ENCODE measurements around the gene BBOF1. TPM values are rescaled to one million over a fixed set of nuclear protein-coding genes. Genes with fewer than 3 reads are reported as not detected.

Gene BBOF1
- total RNA-seq, 2 experiments from 2014 or later, result 0.50 to 1.3 TPM

- POLR2A ChIA-PET, result no interaction called here
- Mint-ChIP-seq H3K36me3 (ENCODE audit: low read depth) (no peaks in the 10 kb centered on the region), H3K4me1 (no peaks in the 10 kb centered on the region), H3K27ac (no peak overlapping the region), H3K4me3 (no peak overlapping the region), H3K9me3 (no peaks in the 10 kb centered on the region), H3K27me3 (no peaks in the 10 kb centered on the region)
- DNase-seq, result no peak
- CTCF ChIA-PET, result interaction anchor here (0.9 kb wide), 1 partner anchor 107 kb away, joined by 3 read pairs; no protein-coding TSS in a partner anchor
Observed at GRCh38 chr14:74042296-74042695, 23.1 kb downstream of the BBOF1 start.

- Mint-ChIP-seq H3K27ac (no peak overlapping the region), H3K27me3 (no peaks in the 10 kb centered on the region), H3K9me3 (no peaks in the 10 kb centered on the region), H3K36me3 (ENCODE audit: low read depth) (no peaks in the 10 kb centered on the region), H3K4me3 (no peak overlapping the region), H3K4me1 (no peaks in the 10 kb centered on the region)
- ChIA-PET CTCF (no interaction called here), POLR2A (no interaction called here)
- DNase-seq, result no peak
Observed at GRCh38 chr14:74045522-74045921, 26.4 kb downstream of the BBOF1 start.

GRCh38 chr14:74048281-74048680 is 29.1 kb downstream of the BBOF1 start:
- Mint-ChIP-seq H3K9me3 (no peaks in the 10 kb centered on the region), H3K27ac (no peak overlapping the region), H3K36me3 (ENCODE audit: low read depth) (no peaks in the 10 kb centered on the region), H3K4me1 (no peaks in the 10 kb centered on the region), H3K27me3 (no peaks in the 10 kb centered on the region), H3K4me3 (no peak overlapping the region)
- ChIA-PET CTCF (no interaction called here), POLR2A (interaction anchor here (2.0 kb wide), 1 partner anchor 29 kb away, joined by 6 read pairs; the partner anchor contains the start of genes BBOF1 and ENTPD5)
- no peak for DNase-seq

- DNase-seq, result no peak
- H3K4me3 Mint-ChIP-seq, result no peak overlapping the region
- ChIA-PET CTCF (no interaction called here), POLR2A (no interaction called here)
- no peaks in the 10 kb centered on the region for H3K4me1 Mint-ChIP-seq
- no peaks in the 10 kb centered on the region for H3K9me3 Mint-ChIP-seq
- H3K36me3 Mint-ChIP-seq (ENCODE audit: low read depth), result no peaks in the 10 kb centered on the region
- no peak overlapping the region for H3K27ac Mint-ChIP-seq
- no peaks in the 10 kb centered on the region for H3K27me3 Mint-ChIP-seq
Observed at GRCh38 chr14:74049876-74050495, 30.8 kb downstream of the BBOF1 start.

GRCh38 chr14:74062809-74063150 is 43.6 kb downstream of the BBOF1 start:
- Mint-ChIP-seq H3K36me3 (ENCODE audit: low read depth) (peaks cover 15% of the 10 kb centered on the region), H3K9me3 (no peaks in the 10 kb centered on the region), H3K4me3 (no peak overlapping the region), H3K4me1 (no peaks in the 10 kb centered on the region), H3K27ac (no peak overlapping the region), H3K27me3 (no peaks in the 10 kb centered on the region)
- no peak for DNase-seq
- CTCF ChIA-PET, result no interaction called here
- POLR2A ChIA-PET, result no interaction called here

GRCh38 chr14:74064426-74064825 is 45.3 kb downstream of the BBOF1 start:
- Mint-ChIP-seq H3K4me1 (no peaks in the 10 kb centered on the region), H3K4me3 (no peak overlapping the region), H3K36me3 (ENCODE audit: low read depth) (peaks cover 15% of the 10 kb centered on the region), H3K27ac (no peak overlapping the region), H3K9me3 (no peaks in the 10 kb centered on the region), H3K27me3 (no peaks in the 10 kb centered on the region)
- ChIA-PET POLR2A (interaction anchor here (1.4 kb wide), 1 partner anchor 177 kb away, joined by 3 read pairs; no protein-coding TSS in a partner anchor), CTCF (no interaction called here)
- no peak for DNase-seq

GRCh38 chr14:74064883-74065282 is 45.7 kb downstream of the BBOF1 start:
- ChIA-PET POLR2A (no interaction called here), CTCF (no interaction called here)
- Mint-ChIP-seq H3K36me3 (ENCODE audit: low read depth) (peaks cover 15% of the 10 kb centered on the region), H3K9me3 (no peaks in the 10 kb centered on the region), H3K27me3 (no peaks in the 10 kb centered on the region), H3K4me1 (no peaks in the 10 kb centered on the region), H3K27ac (no peak overlapping the region), H3K4me3 (no peak overlapping the region)
- DNase-seq, result no peak

- Mint-ChIP-seq H3K27me3 (no peaks in the 10 kb centered on the region), H3K4me1 (no peaks in the 10 kb centered on the region), H3K9me3 (no peaks in the 10 kb centered on the region), H3K27ac (no peak overlapping the region), H3K36me3 (ENCODE audit: low read depth) (peaks cover 9% of the 10 kb centered on the region), H3K4me3 (no peak overlapping the region)
- POLR2A ChIA-PET, result interaction anchor here (2.3 kb wide), 1 partner anchor 19 kb away, joined by 9 read pairs; the partner anchor contains the start of gene LIN52
- no peak for DNase-seq
- CTCF ChIA-PET, result no interaction called here
Observed at GRCh38 chr14:74065746-74066575, 46.8 kb downstream of the BBOF1 start.

- Mint-ChIP-seq H3K4me1 (peaks cover 4% of the 10 kb centered on the region), H3K36me3 (ENCODE audit: low read depth) (no peaks in the 10 kb centered on the region), H3K27me3 (no peaks in the 10 kb centered on the region), H3K9me3 (no peaks in the 10 kb centered on the region), H3K4me3 (no peak overlapping the region), H3K27ac (no peak overlapping the region)
- ChIA-PET CTCF (no interaction called here), POLR2A (interaction anchor here (0.7 kb wide), 1 partner anchor 17 kb away, joined by 3 read pairs; no protein-coding TSS in a partner anchor)
- no peak for DNase-seq
Observed at GRCh38 chr14:74077401-74077800, 58.3 kb downstream of the BBOF1 start.

- no peak for DNase-seq
- Mint-ChIP-seq H3K27me3 (no peaks in the 10 kb centered on the region), H3K36me3 (ENCODE audit: low read depth) (no peaks in the 10 kb centered on the region), H3K4me1 (peaks cover 26% of the 10 kb centered on the region), H3K27ac (no peak overlapping the region), H3K9me3 (no peaks in the 10 kb centered on the region), H3K4me3 (no peak overlapping the region)
- POLR2A ChIA-PET, result no interaction called here
- CTCF ChIA-PET, result no interaction called here
Observed at GRCh38 chr14:74080820-74081460, 61.8 kb downstream of the BBOF1 start.

- H3K27ac Mint-ChIP-seq, result no peak overlapping the region
- H3K4me1 Mint-ChIP-seq, result peaks cover 32% of the 10 kb centered on the region
- no peak overlapping the region for H3K4me3 Mint-ChIP-seq
- H3K36me3 Mint-ChIP-seq (ENCODE audit: low read depth), result no peaks in the 10 kb centered on the region
- DNase-seq, result no peak
- ChIA-PET CTCF (interaction anchor here (0.6 kb wide), 1 partner anchor 13 kb away, joined by 4 read pairs; no protein-coding TSS in a partner anchor), POLR2A (no interaction called here)
- H3K9me3 Mint-ChIP-seq, result no peaks in the 10 kb centered on the region
- H3K27me3 Mint-ChIP-seq, result no peaks in the 10 kb centered on the region
Observed at GRCh38 chr14:74081491-74081890, 62.3 kb downstream of the BBOF1 start.

GRCh38 chr14:74083161-74083560 is 64.0 kb downstream of the BBOF1 start:
- ChIA-PET POLR2A (interaction anchor here (1.2 to 1.5 kb wide), 3 partner anchors 126 to 593 kb away, joined by 4 read pairs; partner anchors contain the start of genes RIOX1 and ZNF410), CTCF (interaction anchor here (0.9 to 1.2 kb wide), 2 partner anchors 10 to 174 kb away, joined by 3 to 4 read pairs; no protein-coding TSS in a partner anchor)
- H3K9me3 Mint-ChIP-seq, result no peaks in the 10 kb centered on the region
- H3K27me3 Mint-ChIP-seq, result no peaks in the 10 kb centered on the region
- DNase-seq, result no peak
- no peak overlapping the region for H3K27ac Mint-ChIP-seq
- peak overlapping the region; percentile 91 for H3K4me3 Mint-ChIP-seq
- H3K36me3 Mint-ChIP-seq (ENCODE audit: low read depth), result peaks cover 3% of the 10 kb centered on the region
- H3K4me1 Mint-ChIP-seq, result peaks cover 38% of the 10 kb centered on the region

- peak overlapping the region; percentile 89 for H3K27ac Mint-ChIP-seq
- peak overlapping the region; percentile 91 for H3K4me3 Mint-ChIP-seq
- no peaks in the 10 kb centered on the region for H3K9me3 Mint-ChIP-seq
- ChIA-PET POLR2A (interaction anchor here (1.2 to 2.4 kb wide), 5 partner anchors 65 to 593 kb away, joined by 3 to 13 read pairs (median 4); partner anchors contain the start of genes BBOF1, COQ6, ENTPD5 and FAM161B), CTCF (interaction anchor here (0.9 to 1.2 kb wide), 2 partner anchors 11 to 173 kb away, joined by 3 to 4 read pairs; no protein-coding TSS in a partner anchor)
- peaks cover 6% of the 10 kb centered on the region for H3K36me3 Mint-ChIP-seq (ENCODE audit: low read depth)
- H3K27me3 Mint-ChIP-seq, result no peaks in the 10 kb centered on the region
- H3K4me1 Mint-ChIP-seq, result peaks cover 43% of the 10 kb centered on the region
- no peak for DNase-seq
Observed at GRCh38 chr14:74083784-74084276, 64.7 kb downstream of the BBOF1 start.

All from activated CD4-positive, alpha-beta memory T cell treated with anti-CD3 and anti-CD28 coated beads, Interleukin-2, amount 10 ng/mL, durations not matched to agents 7 days and 5 days (primary cell).